NB4 (cell line): ENCODE measurements around the gene GPRIN2.
"Not testable (repeated sequence)": the region's sequence is repeated elsewhere in the genome, so short reads cannot be mapped to it uniquely, and the experiment has no call there.

Source experiments
- CTCF ChIP-seq: IDR thresholded peaks from one replicate; pipeline ENCODE4 v1.5.1; 2012; ENCODE audit warnings: low read depth, low read length
- MAX ChIP-seq: IDR thresholded peaks from 2 replicates; pipeline ENCODE4 v1.6.1; 2011; ENCODE audit warnings: low read depth, low read length
- MYC ChIP-seq: IDR thresholded peaks from 2 replicates; pipeline ENCODE4 v1.6.1; 2011; ENCODE audit warnings: low read depth, low read length
- POLR2A ChIP-seq: IDR thresholded peaks from 2 replicates; pipeline ENCODE4 v1.6.1; 2011; ENCODE audit warnings: mild to moderate bottlenecking; ENCODE audit not compliant: insufficient read length; ENCODE audit errors: extremely low read depth

GRCh38 chr10:46588221-46588620, 31.8 kb upstream of the GPRIN2 start:
- not testable (repeated sequence) for TF ChIP-seq CTCF, POLR2A, MAX, MYC
